ENCODE results near the gene EVC. TPM values are rescaled to one million over a fixed set of nuclear protein-coding genes. Genes with fewer than 3 reads are reported as not detected.
A peak's percentile ranks its signal among the peaks of the same experiment; 100 is the strongest.

EVC gene
- 1.9 and 3.1 TPM in 2 replicates for total RNA-seq (2014; rRNA removed; shearing (Covaris generic))
- polyA plus RNA-seq (2014; cell fraction: nucleus; rRNA removed): 2.5 and 4.5 TPM in 2 replicates

DNA sequence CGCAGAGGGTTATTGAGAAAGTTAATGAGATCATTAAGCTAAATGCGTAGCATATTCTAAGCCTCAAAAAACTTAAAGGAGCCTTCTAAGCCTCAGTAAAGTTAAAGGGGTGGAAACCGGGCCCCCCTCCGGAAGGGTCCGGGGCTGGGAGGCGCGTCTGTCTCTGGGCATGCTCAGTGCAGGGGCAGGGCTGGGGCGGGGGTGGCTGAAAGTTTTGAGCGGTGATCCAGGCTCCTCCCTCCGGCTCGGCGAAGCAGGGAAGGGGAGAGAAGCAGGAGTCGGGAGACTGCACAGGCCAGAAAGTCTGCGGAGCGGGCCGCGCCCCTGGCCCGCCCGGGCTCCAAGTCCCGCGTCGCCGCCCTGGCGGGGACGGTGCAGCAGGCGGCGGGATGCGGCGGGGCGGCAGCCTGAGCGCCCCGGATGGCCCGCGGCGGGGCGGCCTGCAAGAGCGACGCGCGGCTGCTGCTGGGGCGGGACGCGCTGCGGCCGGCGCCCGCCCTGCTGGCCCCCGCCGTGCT is at the start of gene EVC:
EVC (plus strand) TSS at position 241 of the 518 bp plus-strand sequence; CDS start at position 421, 180 bp downstream.
- DNase-seq (ENCODE audit: extremely low read depth, low read depth): peak; percentile 46

DNA sequence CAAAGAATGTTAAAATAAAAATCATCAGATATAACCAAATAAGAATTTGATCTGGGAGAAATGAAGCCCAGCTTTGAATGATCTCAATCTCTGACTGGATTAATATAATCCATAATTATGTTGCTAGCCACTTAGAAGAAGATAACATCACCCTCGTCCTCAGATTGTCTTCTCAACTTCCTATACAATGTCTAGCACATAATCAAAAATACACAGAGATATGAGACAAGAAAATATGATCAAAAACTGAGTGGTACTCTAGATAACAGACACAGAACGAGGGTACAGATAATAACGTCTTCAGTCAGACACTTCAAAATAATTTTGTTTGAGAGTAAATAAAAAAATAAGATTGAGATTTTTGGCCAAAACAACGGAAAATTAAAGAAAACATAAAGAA is 49.8 kb upstream of the EVC start:
- no peak for DNase-seq (ENCODE audit: extremely low read depth, low read depth)

DNA sequence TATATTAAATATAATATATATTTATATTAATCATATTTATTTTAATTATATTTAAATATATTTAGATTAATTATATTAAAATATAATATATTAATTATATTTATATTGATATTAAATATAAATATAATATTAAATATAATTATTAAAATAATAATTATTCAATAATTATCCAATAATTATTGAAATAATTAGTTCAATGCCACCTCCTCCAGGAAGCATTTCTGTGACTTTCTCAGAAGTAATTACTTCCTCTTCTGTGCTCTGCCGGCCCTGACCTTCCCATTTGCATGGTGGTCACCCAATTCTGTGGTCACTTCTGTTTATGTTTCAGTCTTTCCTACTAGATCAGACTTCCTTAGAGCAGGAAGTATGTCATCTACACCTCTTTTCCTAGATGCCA is 48.4 kb upstream of the EVC start:
- no peak for DNase-seq (ENCODE audit: extremely low read depth, low read depth)

DNA sequence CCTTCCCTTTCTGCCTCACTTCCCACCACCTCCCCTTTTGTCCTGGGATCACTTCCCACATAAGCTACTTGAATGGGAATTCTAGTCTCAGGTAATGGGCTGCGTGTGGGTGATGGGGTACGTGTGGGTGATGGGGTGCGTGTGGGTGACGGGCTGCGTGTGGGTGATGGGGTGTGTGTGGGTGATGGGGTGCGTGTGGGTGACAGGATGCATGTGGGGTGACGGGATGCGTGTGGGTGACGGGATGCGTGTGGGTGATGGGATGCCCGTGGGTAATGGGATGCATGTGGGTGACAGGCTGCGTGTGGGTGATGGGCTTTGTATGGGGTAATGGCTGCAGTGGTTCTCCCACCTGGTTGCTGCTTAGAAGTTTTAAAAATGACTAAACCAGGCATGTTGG is 46.2 kb upstream of the EVC start:
- DNase-seq (ENCODE audit: extremely low read depth, low read depth): no peak

DNA sequence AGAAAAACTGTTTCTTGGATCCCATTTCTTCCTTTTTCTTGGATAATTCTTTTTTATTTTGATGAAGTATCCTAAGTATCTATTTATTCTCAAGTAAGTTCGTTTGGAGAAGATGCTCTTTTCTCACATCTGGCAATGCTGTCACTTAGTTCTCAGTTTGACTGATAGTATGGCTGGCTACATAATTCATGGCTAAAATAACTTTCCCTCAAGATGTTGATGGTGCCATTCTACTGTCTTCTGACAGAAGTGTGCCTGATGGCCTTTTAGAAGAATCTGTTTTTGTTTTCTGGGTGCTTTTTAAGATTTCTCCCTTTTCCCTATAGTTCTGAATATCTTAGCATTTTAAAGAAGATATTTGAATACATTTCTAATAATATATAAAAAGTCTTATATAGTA is 44.3 kb upstream of the EVC start:
- no peak for DNase-seq (ENCODE audit: extremely low read depth, low read depth)

DNA sequence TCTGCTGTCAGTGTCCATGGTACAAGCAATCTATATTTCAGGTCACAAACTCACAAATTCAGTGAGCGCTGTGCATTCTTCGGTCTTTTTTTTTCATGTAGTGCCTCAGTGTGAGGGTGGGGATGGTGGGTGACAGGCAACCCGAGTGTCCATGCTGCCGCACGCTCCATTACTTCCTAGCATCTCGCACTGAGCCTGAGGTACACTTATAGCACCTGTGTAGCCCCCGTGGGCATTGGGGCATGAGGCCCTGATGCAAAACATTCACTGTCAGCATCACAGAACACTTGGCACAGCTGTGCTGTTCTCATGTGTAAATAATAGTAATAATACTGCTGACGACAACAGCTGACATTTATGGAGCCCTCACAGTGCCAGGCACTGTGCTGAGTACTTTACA is 34.2 kb upstream of the EVC start:
- no peak for DNase-seq (ENCODE audit: extremely low read depth, low read depth)

DNA sequence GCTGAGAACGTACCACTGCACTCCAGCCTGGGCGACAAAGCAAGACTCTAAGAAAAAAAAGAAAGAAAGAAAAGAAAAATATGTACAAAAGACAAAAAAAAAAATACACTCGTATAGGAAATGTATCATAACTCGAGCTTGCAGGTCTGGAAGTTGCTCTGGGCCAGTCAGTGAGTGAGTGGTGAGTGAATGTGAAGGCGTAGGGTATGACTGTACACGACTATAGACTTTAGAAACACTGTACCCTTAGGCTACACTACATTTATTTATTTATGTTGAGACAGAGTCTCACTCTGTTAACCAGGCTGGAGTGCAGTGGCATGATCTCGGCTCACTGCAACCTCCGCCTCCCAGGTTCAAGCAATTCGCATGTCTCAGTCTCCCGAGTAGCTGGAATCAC is 32.0 kb upstream of the EVC start:
- DNase-seq (ENCODE audit: extremely low read depth, low read depth): no peak

DNA sequence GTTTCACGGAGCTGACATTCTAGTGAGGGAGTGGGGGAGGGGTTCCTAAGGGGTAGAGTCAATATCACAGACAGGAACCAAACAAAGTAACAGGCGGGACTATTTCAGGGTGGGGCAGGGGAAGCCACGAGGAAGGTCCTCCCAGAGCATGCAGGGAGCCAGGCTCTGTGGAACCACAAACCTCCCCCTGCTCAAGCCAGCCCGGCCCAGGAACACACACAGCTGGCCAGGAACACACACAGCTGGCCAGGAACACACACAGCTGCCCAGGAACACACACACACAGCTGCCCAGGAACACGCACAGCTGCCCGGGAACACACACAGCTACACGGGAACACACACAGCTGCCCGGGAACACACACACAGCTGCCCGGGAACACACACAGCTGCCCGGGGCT is 27.4 kb upstream of the EVC start:
- no peak for DNase-seq (ENCODE audit: extremely low read depth, low read depth)

DNA sequence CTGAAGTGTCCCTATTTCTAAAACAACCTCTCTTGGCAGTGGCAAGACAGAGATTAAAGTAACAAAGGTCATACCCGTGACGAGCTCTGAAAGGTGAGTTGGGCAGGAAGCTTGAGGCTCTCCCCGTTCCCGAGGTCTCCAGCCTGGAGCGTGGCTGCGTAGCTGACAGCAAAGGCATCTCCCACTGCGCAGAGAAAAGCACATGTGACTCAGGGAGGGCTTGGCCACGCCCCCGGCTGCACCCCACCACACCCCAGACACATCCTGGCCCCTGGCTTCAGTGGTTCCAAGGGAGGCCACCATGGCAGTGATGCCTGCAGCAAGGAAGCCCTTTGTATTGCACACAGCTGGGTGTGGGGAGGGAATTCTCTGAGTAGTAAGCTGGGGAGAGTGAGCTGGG is 25.7 kb upstream of the EVC start:
- no peak for DNase-seq (ENCODE audit: extremely low read depth, low read depth)

DNA sequence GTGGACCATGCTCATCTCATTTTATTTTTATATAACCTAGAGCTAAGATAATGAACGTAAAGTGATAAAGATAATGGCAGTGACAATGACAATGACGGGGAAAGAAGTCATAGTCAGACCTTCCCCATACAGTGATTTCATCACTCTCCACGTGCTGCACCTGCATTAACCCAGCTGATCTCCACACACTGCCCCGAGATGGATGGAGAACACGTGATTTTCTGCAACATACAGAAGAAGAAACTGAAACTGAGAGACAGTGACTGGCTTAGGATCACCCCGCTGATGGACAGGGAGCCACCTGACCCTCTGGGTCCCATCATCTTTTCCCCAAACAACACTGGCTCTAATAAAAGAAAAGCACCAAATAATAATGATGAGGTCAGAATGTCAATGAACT is 24.7 kb upstream of the EVC start:
- no peak for DNase-seq (ENCODE audit: extremely low read depth, low read depth)

DNA sequence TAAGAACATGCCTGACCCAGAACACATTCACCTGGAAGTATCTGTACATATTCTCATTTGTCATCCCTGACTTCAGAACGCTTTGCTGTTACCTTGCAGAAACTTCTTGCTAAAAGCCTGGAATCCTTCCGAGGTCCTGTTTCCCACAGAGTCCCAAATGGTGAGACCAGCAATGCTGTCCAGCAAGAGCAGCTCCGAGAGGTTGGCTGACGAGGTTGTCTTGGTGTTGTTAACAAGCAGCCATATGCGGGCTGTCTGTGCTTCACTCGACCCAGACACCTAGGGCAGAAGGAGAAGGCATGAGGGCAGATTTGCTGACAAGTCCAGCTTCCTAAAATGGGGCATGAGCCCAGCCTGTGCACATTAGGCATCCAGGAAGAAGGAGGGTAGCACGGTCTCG is 21.9 kb upstream of the EVC start:
- DNase-seq (ENCODE audit: extremely low read depth, low read depth): no peak

DNA sequence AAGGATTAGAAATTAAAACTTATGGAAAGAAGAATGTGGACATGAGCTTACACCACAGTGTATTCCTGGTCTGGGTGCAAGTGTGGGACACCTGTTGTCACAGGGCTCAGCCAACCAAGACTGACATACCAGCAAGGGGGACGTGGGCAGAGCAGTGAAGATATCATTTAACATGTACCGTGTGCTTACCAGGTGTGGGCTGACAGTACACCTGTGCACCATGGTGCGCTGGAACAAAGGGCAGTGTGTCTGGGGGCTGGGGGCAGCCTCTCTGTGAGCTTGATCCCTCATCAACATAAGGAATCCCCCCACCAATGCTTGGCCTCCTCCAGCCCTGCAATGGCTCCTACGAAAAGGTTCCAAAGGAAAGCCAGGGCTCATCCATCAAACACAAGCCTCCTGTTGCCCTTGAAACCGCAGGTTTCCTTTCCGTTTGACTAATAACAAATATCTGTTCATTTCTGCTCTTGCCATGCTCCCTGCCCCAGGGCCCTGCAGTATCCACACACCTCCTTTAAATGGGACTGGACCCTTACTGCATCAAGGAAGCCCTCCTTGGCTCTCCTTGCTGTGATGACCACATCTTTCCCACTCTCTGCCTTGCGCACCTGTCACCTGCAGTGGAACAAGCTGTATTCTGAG is 19.4 kb upstream of the EVC start:
- DNase-seq (ENCODE audit: extremely low read depth, low read depth): no peak

DNA sequence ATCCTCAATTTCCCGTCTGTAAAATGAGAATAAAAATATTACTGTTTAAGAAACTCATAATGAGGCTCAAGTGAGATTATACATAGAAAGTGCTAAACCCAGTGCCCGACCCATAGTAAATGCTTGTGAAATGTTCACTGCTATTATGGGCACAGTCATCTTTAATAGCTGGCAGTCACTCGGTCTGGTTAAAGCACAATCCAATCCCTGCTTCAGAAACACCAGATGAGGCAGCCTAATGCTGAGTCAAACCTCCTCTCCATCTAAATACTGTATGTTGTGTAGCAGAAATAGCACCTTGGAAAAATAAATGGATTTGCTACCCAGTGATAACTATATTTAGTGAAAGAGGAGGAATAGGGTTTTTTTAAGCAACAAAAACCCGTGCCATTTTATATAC is 17.1 kb upstream of the EVC start:
- no peak for DNase-seq (ENCODE audit: extremely low read depth, low read depth)

DNA sequence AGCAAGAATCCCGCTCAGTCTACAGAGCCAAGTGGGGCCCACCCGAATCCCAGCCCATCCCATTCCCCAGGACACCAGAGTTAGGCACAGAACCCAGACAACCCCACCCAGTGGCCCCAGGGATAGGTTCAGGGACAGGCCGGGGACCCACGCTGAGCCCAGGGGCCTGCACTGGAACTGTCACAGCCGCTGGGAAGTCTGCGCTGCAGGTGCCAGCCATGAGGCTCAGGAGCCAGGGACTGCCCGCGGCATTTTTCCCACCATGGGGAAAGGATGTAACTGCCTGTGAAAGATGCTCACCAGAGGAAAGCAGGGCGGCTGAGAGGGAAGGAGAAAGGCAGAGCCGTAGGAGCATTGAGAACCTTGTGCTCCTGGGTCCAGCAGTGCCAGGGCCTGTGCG is 14.7 kb upstream of the EVC start:
- DNase-seq (ENCODE audit: extremely low read depth, low read depth): no peak

DNA sequence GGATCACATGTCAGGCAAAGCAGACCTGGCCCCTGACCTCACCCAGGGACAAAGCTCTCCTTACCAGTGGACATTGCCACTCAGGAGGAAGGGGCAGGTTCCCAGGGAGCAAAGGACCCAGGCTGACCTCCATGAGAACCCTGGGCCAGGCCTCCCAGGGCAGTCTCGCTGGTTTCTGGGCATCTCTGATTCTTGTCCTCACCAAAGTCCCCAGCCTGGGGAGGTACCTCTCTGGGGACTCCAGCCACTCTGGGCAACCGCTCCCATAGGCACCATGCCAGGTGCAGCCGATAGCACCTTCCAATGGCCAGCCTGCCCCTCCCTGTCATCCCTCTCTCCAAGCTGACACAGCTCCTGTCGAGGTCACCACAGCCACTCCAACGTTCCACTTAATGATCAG is 10.5 kb upstream of the EVC start:
- DNase-seq (ENCODE audit: extremely low read depth, low read depth): no peak

DNA sequence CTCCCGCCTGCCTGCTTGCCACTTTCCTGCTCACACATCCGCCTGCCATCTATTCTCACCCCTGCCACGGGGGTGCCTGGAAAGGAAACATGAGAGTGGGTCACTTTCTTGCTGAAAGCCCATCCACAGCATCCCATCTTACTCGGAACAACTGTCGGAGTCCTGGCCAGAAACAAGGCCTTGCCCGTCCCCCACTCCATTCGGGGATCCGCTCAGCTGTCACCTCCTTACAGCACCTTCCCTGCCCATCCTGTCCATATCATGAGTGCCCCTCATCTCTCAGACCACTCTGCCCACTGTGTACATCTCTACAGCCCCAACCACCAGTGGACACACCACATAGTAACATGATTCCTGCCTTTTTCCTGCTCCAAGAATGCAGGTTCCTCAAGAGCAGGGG is 9.0 kb upstream of the EVC start:
- no peak for DNase-seq (ENCODE audit: extremely low read depth, low read depth)

DNA sequence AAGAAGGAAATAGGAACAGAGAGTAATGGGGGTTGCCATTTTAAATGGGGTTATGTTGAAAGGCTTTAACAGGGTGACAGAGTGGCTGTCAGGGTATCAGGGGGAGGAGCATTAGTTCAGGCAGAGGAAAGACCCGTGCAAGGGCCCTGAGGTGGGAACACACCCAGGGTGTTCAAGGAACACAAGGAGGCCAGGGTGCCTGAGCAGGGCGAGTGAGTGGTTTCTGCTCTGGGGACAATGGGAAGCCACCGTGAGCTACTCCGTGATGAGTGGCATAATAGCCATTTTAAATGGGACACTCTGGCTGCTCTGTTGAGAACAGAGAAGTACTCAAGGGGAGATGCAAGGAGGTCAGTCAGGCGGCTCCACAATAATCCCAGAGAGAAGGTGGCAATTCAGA is 7.2 kb upstream of the EVC start:
- no peak for DNase-seq (ENCODE audit: extremely low read depth, low read depth)

DNA sequence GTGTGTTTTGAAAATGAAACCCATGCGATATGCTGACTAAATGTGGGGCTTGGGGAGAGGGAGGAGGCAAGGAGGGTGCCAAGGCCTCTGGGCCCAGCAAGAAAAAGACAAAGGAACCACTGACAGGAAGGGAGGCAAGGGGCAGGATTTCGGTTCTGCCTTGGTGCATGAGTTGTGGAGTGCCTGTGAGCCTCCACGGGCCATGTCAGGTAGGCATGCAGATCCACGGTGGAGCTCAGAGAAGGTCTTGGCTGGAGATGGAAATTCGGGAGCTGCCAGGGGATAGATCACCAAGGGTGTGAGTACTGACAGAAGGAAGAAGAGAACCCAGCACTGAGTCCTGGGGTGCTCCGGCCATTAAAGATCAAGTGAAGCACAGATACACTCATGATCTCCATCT is 6.7 kb upstream of the EVC start:
- no peak for DNase-seq (ENCODE audit: extremely low read depth, low read depth)

DNA sequence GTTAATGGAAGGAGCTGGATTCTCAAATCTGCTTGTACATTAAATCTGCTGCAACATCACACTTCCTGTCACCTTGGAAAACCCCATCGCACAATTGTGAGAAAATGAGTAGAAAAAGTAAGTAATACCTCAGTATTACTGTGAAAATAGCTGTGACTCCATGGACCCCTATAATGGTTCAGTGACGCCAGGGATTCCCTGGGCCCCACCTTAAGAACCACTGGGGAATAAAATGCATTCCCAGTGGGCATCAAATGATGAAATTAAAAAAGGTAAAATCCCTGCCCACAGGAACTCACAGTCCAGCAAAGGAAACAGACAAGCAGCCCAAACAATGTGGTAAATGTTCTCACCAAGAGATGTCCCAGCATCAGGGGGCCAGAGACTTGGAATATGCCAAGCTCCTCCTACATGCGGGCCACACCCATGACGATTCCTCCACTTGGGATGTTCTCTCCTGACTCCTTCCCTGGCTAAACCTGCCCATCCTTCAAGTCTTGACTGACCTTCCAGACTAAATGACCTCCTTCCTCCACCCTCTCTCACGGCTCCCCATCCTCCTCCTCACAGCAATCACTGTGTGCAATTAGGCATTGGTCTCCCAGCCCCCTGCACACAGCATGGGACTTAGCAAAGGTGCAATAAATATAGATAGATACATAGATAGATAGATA is 5.2 kb upstream of the EVC start:
- DNase-seq (ENCODE audit: extremely low read depth, low read depth): no peak

DNA sequence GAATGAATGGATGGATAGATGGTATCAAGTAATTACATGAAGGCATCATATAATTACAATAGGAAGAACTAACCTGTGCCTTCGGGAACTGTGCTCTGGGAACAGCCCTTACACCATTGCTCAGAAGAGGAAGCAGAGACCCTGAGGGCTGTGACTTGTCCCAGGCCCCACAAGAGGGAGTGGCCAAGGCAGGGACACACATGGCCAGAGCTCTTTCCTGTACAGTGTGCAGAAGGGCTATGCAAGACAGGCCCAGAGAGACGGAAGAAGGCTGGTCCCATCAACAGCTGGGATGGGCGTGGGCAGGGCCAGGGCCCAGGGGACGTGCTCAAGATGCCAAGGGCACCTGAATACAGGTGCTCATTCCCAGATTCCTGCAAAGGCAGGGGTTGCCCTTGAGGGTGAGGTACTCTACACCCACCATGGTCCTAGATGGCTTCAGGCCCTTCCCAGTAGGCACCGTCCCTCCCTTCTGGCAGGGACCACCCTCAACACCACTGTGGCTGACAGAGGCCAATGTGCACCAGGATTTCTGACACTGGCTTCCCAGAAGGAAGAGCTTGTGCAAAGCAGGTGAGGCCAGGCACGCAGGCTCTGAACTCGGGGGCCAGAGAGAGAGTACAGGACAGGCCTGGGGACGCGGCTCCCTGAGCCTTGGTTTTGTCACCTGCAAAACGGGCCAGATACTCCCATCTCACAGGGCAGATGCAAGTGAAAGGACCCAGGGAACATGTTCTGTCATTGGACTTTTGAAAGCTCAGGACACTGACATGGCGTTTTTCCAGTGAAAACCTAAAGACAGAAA is 4.3 kb upstream of the EVC start:
- no peak for DNase-seq (ENCODE audit: extremely low read depth, low read depth)

DNA sequence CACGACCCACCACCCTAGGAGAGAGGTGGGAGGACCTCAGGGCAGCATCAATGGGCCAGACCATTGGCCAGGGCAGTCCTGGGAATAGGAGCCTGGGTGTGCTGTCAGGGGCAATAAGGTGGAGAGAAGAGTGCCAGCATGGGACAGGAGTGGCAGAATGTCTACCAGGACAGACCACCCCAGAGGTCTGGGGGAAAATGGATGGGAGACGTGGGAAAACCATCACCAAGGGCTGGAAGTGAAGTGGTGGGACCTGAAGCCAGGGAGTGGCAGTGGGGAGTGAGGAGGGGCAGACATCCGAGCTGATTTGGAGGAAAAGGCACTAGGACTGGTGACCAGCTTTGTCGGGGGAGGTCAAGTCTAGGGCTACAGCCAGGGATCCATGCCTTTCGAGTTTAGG is 3.6 kb upstream of the EVC start:
- DNase-seq (ENCODE audit: extremely low read depth, low read depth): no peak

Data from NCI-H460 (cell line).